IMR-90 (cell line): ENCODE data around the gene CXXC4. TPM values are rescaled to one million over a fixed set of nuclear protein-coding genes. Genes with fewer than 3 reads are reported as not detected.

Experiments
- ATAC-seq: fragments of 200-7000 bp; cut with Tn5 transposase; 2 replicates; pipeline ENCODE4 v1.9.1; 2020; ENCODE audit warnings: low read depth, mild to moderate bottlenecking, moderate library complexity
- BruUV-seq: library from RNA; stranded (reverse); fragments of 400-500 nt; replicated peaks from 2 replicates; lab custom pipeline; 2021; lab: Mats Ljungman, UMichigan
- CTCF ChIA-PET: fragments of 300-600 bp; formaldehyde crosslinking; extraction: SDS; loops from one replicate; lab custom pipeline; 2021; ENCODE audit warnings: antibody characterized with exemption; lab: Yijun Ruan, JAX
- POLR2A ChIA-PET: fragments of 300-600 bp; sonication (Branson Sonifier 250); formaldehyde crosslinking; loops from one replicate; lab custom pipeline; 2022; ENCODE audit warnings: antibody characterized with exemption; ENCODE audit not compliant: unreplicated experiment; lab: Charles Lee
- DNase-seq: peaks from one replicate; pipeline ENCODE4 v3.0.0; 2013
- H2AFZ ChIP-seq: replicated peaks from 2 replicates; pipeline ENCODE3; 2013; ENCODE audit warnings: low read length, mild to moderate bottlenecking; ENCODE audit not compliant: poor library complexity
- H2AK5ac ChIP-seq: 2 replicates; pipeline ENCODE4 v1.6.1; 2013; ENCODE audit warnings: low read depth, low read length, inconsistent platforms
- H2AK9ac ChIP-seq: replicated peaks from 2 replicates; pipeline ENCODE3; 2013; ENCODE audit warnings: mild to moderate bottlenecking, low read depth, low read length, moderate library complexity; ENCODE audit not compliant: poor library complexity
- H2BK120ac ChIP-seq: 2 replicates; pipeline ENCODE4 v1.6.1; 2013; ENCODE audit warnings: low read depth, low read length, inconsistent platforms
- H2BK15ac ChIP-seq: 3 replicates; pipeline ENCODE4 v1.6.1; 2013; ENCODE audit warnings: low read depth, low read length, inconsistent platforms
- H2BK20ac ChIP-seq: 2 replicates; pipeline ENCODE4 v1.6.1; 2013; ENCODE audit warnings: low read depth, mild to moderate bottlenecking, inconsistent platforms, low read length, moderate library complexity
- H2BK5ac ChIP-seq: 2 replicates; pipeline ENCODE4 v1.6.1; 2013; ENCODE audit warnings: mild to moderate bottlenecking, low read depth, low read length, inconsistent platforms; ENCODE audit not compliant: poor library complexity, severe bottlenecking
- H3K14ac ChIP-seq: replicated peaks from 2 replicates; pipeline ENCODE4 v1.6.1; 2013; ENCODE audit warnings: low read depth, low read length, inconsistent platforms
- H3K18ac ChIP-seq: 2 replicates; pipeline ENCODE4 v1.6.1; 2013; ENCODE audit warnings: low read depth, low read length, control low read depth
- H3K23ac ChIP-seq: 2 replicates; pipeline ENCODE4 v1.6.1; 2013; ENCODE audit warnings: low read depth, low read length, inconsistent platforms
- H3K27ac ChIP-seq: 2 replicates; pipeline ENCODE4 v1.5.1; 2013; ENCODE audit warnings: mild to moderate bottlenecking, control low read depth, low read length; ENCODE audit not compliant: insufficient read depth
- H3K27me3 ChIP-seq: 2 replicates; pipeline ENCODE4 v1.6.1; 2013; ENCODE audit warnings: low read length; ENCODE audit not compliant: control insufficient read depth, insufficient read depth
- H3K36me3 ChIP-seq: 2 replicates; pipeline ENCODE4 v1.6.1; 2013; ENCODE audit warnings: low read length, mixed read lengths; ENCODE audit not compliant: control insufficient read depth, insufficient read depth
- H3K4ac ChIP-seq: 2 replicates; pipeline ENCODE4 v1.6.1; 2013; ENCODE audit warnings: low read depth, low read length, inconsistent platforms
- H3K4me1 ChIP-seq: 2 replicates; pipeline ENCODE4 v1.6.1; 2013; ENCODE audit warnings: low read length, mixed read lengths; ENCODE audit not compliant: control insufficient read depth, insufficient read depth
- H3K4me2 ChIP-seq: 2 replicates; pipeline ENCODE4 v1.6.1; 2013; ENCODE audit warnings: low read depth, mild to moderate bottlenecking, control low read depth, low read length, moderate library complexity
- H3K4me3 ChIP-seq: 2 replicates; pipeline ENCODE4 v1.5.1; 2013; ENCODE audit warnings: low read depth, mild to moderate bottlenecking, control low read depth, low read length, moderate library complexity; ENCODE audit not compliant: insufficient read depth
- H3K56ac ChIP-seq: 2 replicates; pipeline ENCODE4 v1.6.1; 2013; ENCODE audit warnings: low read length, inconsistent platforms; ENCODE audit not compliant: insufficient read depth; ENCODE audit errors: extremely low read depth
- H3K79me1 ChIP-seq, 2 experiments: 2 replicates each; pipeline ENCODE4 v1.6.1; 2013; ENCODE audit warnings: low read length in 2 of 2, inconsistent platforms in 1 of 2, low read depth in 1 of 2
- H3K9ac ChIP-seq: 2 replicates; pipeline ENCODE4 v1.6.1; 2013; ENCODE audit warnings: low read depth, low read length, control low read depth
- H3K9me1 ChIP-seq: 2 replicates; pipeline ENCODE4 v1.6.1; 2013; ENCODE audit warnings: low read length, inconsistent platforms; ENCODE audit not compliant: insufficient read depth
- H3K9me3 ChIP-seq: 2 replicates; pipeline ENCODE4 v1.6.1; 2013; ENCODE audit warnings: low read length; ENCODE audit not compliant: control insufficient read depth, insufficient read depth
- H4K20me1 ChIP-seq: 2 replicates; pipeline ENCODE4 v1.6.1; 2013; ENCODE audit warnings: low read length, inconsistent platforms; ENCODE audit not compliant: insufficient read depth
- H4K5ac ChIP-seq: 2 replicates; pipeline ENCODE4 v1.6.1; 2013; ENCODE audit warnings: mild to moderate bottlenecking, low read depth, low read length, control low read depth
- H4K8ac ChIP-seq, 2 experiments: 2 replicates each; pipeline ENCODE4 v1.6.1; 2013; ENCODE audit warnings: low read depth in 2 of 2, low read length in 2 of 2, control low read depth in 1 of 2, inconsistent platforms in 1 of 2
- H4K91ac ChIP-seq: 2 replicates; pipeline ENCODE4 v1.6.1; 2013; ENCODE audit warnings: low read depth, low read length, inconsistent platforms; ENCODE audit not compliant: insufficient read depth
- CEBPB ChIP-seq: IDR thresholded peaks from 2 replicates; pipeline ENCODE4 v1.6.1; 2012; ENCODE audit warnings: low read depth, low read length, improper control_type of control experiment
- CHD1 ChIP-seq: IDR thresholded peaks from 2 replicates; pipeline ENCODE4 v1.6.1; 2012; ENCODE audit warnings: low read depth, low read length, improper control_type of control experiment
- CTCF ChIP-seq: conservative IDR thresholded peaks from 2 replicates; pipeline ENCODE4 v1.5.1; 2012; ENCODE audit warnings: mild to moderate bottlenecking, low read depth, low read length, improper control_type of control experiment
- ELK1 ChIP-seq: fragments of 150-350 bp; IDR thresholded peaks from 2 replicates; pipeline ENCODE4 v1.6.1; 2016; ENCODE audit warnings: low read depth, mild to moderate bottlenecking, low read length, moderate library complexity, borderline replicate concordance
- MAZ ChIP-seq: IDR thresholded peaks from 2 replicates; pipeline ENCODE4 v1.6.1; 2012; ENCODE audit warnings: low read depth, mild to moderate bottlenecking, low read length, improper control_type of control experiment, moderate library complexity, borderline replicate concordance
- MXI1 ChIP-seq: IDR thresholded peaks from 2 replicates; pipeline ENCODE4 v1.6.1; 2012; ENCODE audit warnings: low read depth, mild to moderate bottlenecking, low read length, moderate library complexity, borderline replicate concordance
- NFE2L2 ChIP-seq: fragments of 150-350 bp; IDR thresholded peaks from 2 replicates; pipeline ENCODE4 v1.6.1; 2016; ENCODE audit warnings: low read depth, mild to moderate bottlenecking, low read length
- POLR2A ChIP-seq: IDR thresholded peaks from 2 replicates; pipeline ENCODE4 v1.6.1; 2012; ENCODE audit warnings: mild to moderate bottlenecking, low read depth, low read length
- RCOR1 ChIP-seq: IDR thresholded peaks from 2 replicates; pipeline ENCODE4 v1.6.1; 2012; ENCODE audit warnings: mild to moderate bottlenecking, low read length, improper control_type of control experiment; ENCODE audit not compliant: insufficient replicate concordance
- RFX5 ChIP-seq: IDR thresholded peaks from 2 replicates; pipeline ENCODE4 v1.8.0; 2012; ENCODE audit warnings: low read depth, mild to moderate bottlenecking, low read length, moderate library complexity
- SMC3 ChIP-seq: fragments of 150-350 bp; IDR thresholded peaks from 2 replicates; pipeline ENCODE4 v1.6.1; 2016; ENCODE audit warnings: low read depth, mild to moderate bottlenecking, antibody characterized with exemption, low read length, moderate library complexity
- WGBS, 2 experiments: methylation state at CpG; one replicate each; pipeline versions ENCODE4 v1.1.5 to v1.1.7; 2013; ENCODE audit warnings: missing lambda C conversion rate in 2 of 2; ENCODE audit not compliant: insufficient read length in 1 of 2; ENCODE audit errors: extremely low coverage in 2 of 2; 5-methylcytosine and 5-hydroxymethylcytosine counted together
- dilution Hi-C: fragments of 300-500 bp; cut with HindIII; formaldehyde crosslinking; loops from one replicate; pipeline ENCODE4 v1.14.3; 2018; ENCODE audit warnings: low sequenced_read_pairs; ENCODE audit not compliant: unreplicated experiment
- in situ Hi-C: fragments of 300-500 bp; cut with MboI; formaldehyde crosslinking; loops from 3 replicates; pipeline ENCODE4 v1.14.3; 2019; ENCODE audit warnings: low sequenced_read_pairs, inconsistent platforms, mixed read lengths
- intact Hi-C: fragments of 100-400 bp; cut with micrococcal nuclease; formaldehyde crosslinking; loops from 2 replicates; pipeline ENCODE4 v1.10.0; 2022
- polyA plus RNA-seq, 3 experiments: library from polyadenylated mRNA; depleted of rRNA; stranded (reverse); fragments of >200 nt; gene quantifications; 2 replicates each; pipeline ENCODE4 v1.2.3, GENCODE V29; 2012; ENCODE audit warnings: low replicate concordance in 1 of 3
- total RNA-seq: library from RNA; depleted of rRNA; stranded (reverse); fragments of >200 nt; gene quantifications from 2 replicates; pipeline ENCODE4 v1.2.3, GENCODE V29; 2012
- TF ChIP-seq, protein P1 (sequence below): fragments of 150-350 bp; IDR thresholded peaks from 2 replicates; pipeline ENCODE4 v1.6.1; 2017; ENCODE audit warnings: mild to moderate bottlenecking, antibody characterized with exemption, low read length, low read depth

CXXC4 gene
- total and polyA plus RNA-seq, 2 of the 4 experiments (the other 2 are of a cell fraction): not detected

- no peaks in the 10 kb centered on the region for H3K27me3 ChIP-seq
- no peak for ATAC-seq
- no peaks in the 10 kb centered on the region for H3K79me1 ChIP-seq
- no peak overlapping the region for H3K23ac ChIP-seq
- no peak overlapping the region for H3K27ac ChIP-seq
- H2BK15ac ChIP-seq: no peak overlapping the region
- H2BK120ac ChIP-seq: no peak overlapping the region
- H4K20me1 ChIP-seq: no peaks in the 10 kb centered on the region
- no peak overlapping the region for H3K4me2 ChIP-seq
- in situ Hi-C loops: no loop called here
- no peak overlapping the region for H2AK5ac ChIP-seq
- no CpG with 5 or more reads among the region's 2 CpGs for WGBS, 2 experiments
- TF ChIP-seq, protein P1, sequence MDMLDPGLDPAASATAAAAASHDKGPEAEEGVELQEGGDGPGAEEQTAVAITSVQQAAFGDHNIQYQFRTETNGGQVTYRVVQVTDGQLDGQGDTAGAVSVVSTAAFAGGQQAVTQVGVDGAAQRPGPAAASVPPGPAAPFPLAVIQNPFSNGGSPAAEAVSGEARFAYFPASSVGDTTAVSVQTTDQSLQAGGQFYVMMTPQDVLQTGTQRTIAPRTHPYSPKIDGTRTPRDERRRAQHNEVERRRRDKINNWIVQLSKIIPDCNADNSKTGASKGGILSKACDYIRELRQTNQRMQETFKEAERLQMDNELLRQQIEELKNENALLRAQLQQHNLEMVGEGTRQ: no peak
- TF ChIP-seq MXI1 (no peak), CEBPB (no peak), MAZ (no peak), CHD1 (no peak), CTCF (no peak), POLR2A (no peak), RCOR1 (no peak), SMC3 (no peak), NFE2L2 (no peak), RFX5 (no peak), ELK1 (no peak)
- POLR2A ChIA-PET: no interaction called here
- no peak overlapping the region for H3K9ac ChIP-seq
- no peak overlapping the region for H3K4me3 ChIP-seq
- no peak overlapping the region for H3K56ac ChIP-seq
- BruUV-seq: no TSS peak
- intact Hi-C loops: no loop called here
- H4K5ac ChIP-seq: no peak overlapping the region
- no peak overlapping the region for H4K8ac ChIP-seq
- dilution Hi-C loops: no loop called here
- no peak overlapping the region for H3K14ac ChIP-seq
- no peak overlapping the region for H2BK5ac ChIP-seq
- H3K9me1 ChIP-seq: no peaks in the 10 kb centered on the region
- no peak overlapping the region for H2BK20ac ChIP-seq
- no peak overlapping the region for H3K4ac ChIP-seq
- no peak overlapping the region for H2AK9ac ChIP-seq
- H3K9me3 ChIP-seq: no peaks in the 10 kb centered on the region; the same call in 1 of the 2 replicates
- no peak overlapping the region for H4K91ac ChIP-seq
- no peak overlapping the region for H3K18ac ChIP-seq
- H3K4me1 ChIP-seq: no peaks in the 10 kb centered on the region
- DNase-seq: no peak
- H2AFZ ChIP-seq: no peak overlapping the region
- H3K36me3 ChIP-seq: no peaks in the 10 kb centered on the region
- CTCF ChIA-PET: no interaction called here
Observed at GRCh38 chr4:104436542-104436941, 58.2 kb downstream of the CXXC4 start.
